Sigmoid colon (tissue), 4 donors: Measurements from ENCODE around the gene PIGP.

Experiments
- EP300 ChIP-seq, 4 donors: sonication (generic); formaldehyde crosslinking; IDR thresholded peaks; one replicate each; pipeline ENCODE4 v1.6.1; 2017; ENCODE audit warnings: antibody characterized with exemption in 4 of 4
- POLR2A ChIP-seq, 2 donors: fragments of 450-650 bp; IDR thresholded peaks; one replicate each; pipeline ENCODE4 v1.6.1; 2016; ENCODE audit warnings: antibody characterized with exemption in 2 of 2, mild to moderate bottlenecking in 2 of 2, moderate library complexity in 2 of 2
- POLR2AphosphoS5 ChIP-seq, 4 donors: sonication (generic); formaldehyde crosslinking; IDR thresholded peaks; one replicate each; pipeline ENCODE4 v1.6.1; 2017; ENCODE audit warnings: antibody characterized with exemption in 4 of 4
- TF ChIP-seq, protein P1 (sequence below), 4 experiments: fragments of 450-650 bp in 3 of 4; fragments of 200-600 bp in 1 of 4; IDR thresholded peaks; one replicate each; pipeline ENCODE4 v1.5.1; 2016 to 2019; ENCODE audit warnings: antibody characterized with exemption in 4 of 4, mild to moderate bottlenecking in 3 of 4, moderate library complexity in 2 of 4

GRCh38 chr21:37045149-37045548 lies 27.7 kb downstream of the PIGP start:
- TF ChIP-seq, protein P1, sequence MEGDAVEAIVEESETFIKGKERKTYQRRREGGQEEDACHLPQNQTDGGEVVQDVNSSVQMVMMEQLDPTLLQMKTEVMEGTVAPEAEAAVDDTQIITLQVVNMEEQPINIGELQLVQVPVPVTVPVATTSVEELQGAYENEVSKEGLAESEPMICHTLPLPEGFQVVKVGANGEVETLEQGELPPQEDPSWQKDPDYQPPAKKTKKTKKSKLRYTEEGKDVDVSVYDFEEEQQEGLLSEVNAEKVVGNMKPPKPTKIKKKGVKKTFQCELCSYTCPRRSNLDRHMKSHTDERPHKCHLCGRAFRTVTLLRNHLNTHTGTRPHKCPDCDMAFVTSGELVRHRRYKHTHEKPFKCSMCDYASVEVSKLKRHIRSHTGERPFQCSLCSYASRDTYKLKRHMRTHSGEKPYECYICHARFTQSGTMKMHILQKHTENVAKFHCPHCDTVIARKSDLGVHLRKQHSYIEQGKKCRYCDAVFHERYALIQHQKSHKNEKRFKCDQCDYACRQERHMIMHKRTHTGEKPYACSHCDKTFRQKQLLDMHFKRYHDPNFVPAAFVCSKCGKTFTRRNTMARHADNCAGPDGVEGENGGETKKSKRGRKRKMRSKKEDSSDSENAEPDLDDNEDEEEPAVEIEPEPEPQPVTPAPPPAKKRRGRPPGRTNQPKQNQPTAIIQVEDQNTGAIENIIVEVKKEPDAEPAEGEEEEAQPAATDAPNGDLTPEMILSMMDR (IDR thresholded peaks at IDR 0.05) = no peak
- TF ChIP-seq POLR2AphosphoS5 (IDR thresholded peaks at IDR 0.05) = no peak
- TF ChIP-seq POLR2A (IDR thresholded peaks at IDR 0.05) = no peak
- no peak for TF ChIP-seq EP300 (IDR thresholded peaks at IDR 0.05)
